ENCODE measurements around the gene TNIK. TPM values are rescaled to one million over a fixed set of nuclear protein-coding genes. Genes with fewer than 3 reads are reported as not detected.
"Not testable (repeated sequence)": the region's sequence is repeated elsewhere in the genome, so short reads cannot be mapped to it uniquely, and the experiment has no call there.

The TNIK gene
- total and polyA plus RNA-seq, 10 donors = 0.85 to 34.5 (median 14.1) TPM

DNA sequence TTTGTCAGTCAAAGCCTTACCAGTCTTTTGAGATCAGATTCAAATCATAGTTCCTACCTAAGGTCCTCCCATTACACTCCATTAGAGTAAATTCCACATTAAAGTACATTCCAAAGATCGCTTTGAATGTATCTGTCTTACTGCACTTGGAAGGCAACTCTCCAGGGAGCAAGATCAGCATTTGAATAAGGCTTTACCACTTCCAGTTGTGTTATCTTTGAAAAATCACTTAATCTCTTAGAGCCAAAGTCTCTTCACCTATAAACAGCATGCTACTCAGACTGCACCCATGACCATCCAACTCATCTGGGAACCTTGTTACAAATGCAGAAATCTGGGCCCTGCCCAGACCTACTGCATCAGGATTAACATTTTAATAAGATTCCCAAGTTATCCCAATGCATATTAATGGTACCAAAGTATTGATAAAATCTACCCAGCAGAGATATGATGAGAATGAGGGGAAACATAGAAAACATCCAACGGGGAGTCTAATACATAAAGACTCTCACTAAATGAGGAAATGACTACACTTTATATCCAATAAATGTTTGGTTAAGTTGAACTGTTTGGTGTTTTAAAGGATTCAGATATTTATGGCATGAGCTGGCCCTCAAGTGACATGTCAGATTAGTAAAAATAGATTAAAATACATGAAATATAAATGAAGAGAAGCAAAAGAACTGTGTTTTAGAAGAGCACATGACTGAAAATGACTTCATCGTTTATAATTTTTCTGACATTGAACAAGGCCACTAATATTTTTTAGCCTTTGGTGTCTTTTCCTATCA lies 75.9 kb downstream of the TNIK start:
- no peak overlapping the region for H3K27ac ChIP-seq
- intact Hi-C loops (cut with DNase I; ENCODE audit: low total_unique reads) = no loop called here

DNA sequence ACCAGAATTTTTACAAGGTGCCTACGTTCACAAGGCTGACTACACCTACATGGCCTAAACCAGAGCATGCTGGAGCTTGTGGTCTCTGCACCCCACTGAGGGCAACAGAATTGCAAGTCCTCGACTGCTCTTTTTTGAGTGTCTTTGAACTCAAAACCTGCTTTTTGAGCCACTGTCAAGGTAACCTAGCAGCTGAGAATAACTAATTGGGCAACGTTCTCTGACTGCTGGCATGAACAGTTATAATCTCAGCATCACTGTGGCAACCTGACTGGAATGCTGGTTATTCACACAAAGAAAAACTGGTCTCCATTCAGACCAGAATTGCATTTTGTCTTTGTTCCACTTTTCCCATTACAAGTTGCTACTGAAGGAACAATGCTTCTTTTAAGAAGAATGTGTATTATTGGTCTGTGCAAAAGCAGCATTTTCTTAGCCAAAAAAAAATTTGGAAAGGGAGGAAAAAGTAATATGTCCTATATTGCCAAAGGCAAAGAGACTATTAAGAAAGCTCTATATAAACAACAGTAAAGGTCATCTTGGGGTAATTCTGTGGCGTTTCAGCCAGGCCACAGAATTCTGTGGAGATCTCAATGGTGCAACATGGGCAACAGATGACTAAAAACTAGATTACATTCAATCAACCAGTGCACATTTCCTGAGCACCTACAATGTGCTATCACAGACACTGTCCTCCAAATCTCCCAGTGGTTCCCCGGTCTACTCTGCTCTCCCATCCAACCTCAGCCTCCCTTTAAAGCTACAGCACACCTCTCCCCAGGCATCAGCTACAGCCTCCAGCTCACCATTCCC lies 76.8 kb downstream of the TNIK start:
- WGBS, 5 donors = 65 to 80% (median 68%) methylated on average over 5 of the region's 5 CpGs
- H3K27me3 ChIP-seq (replicated peaks in 1 of 7) = no peaks in the 10 kb centered on the region
- H3K27ac ChIP-seq = no peak overlapping the region
- no peak overlapping the region for H3K4me3 ChIP-seq
- DNase-seq = no peak
- intact Hi-C loops (cut with DNase I; ENCODE audit: low total_unique reads) = no loop called here
- no peaks in the 10 kb centered on the region for H3K36me3 ChIP-seq
- no peak for TF ChIP-seq POLR2AphosphoS5 (IDR thresholded peaks at IDR 0.05)
- TF ChIP-seq, protein P1, sequence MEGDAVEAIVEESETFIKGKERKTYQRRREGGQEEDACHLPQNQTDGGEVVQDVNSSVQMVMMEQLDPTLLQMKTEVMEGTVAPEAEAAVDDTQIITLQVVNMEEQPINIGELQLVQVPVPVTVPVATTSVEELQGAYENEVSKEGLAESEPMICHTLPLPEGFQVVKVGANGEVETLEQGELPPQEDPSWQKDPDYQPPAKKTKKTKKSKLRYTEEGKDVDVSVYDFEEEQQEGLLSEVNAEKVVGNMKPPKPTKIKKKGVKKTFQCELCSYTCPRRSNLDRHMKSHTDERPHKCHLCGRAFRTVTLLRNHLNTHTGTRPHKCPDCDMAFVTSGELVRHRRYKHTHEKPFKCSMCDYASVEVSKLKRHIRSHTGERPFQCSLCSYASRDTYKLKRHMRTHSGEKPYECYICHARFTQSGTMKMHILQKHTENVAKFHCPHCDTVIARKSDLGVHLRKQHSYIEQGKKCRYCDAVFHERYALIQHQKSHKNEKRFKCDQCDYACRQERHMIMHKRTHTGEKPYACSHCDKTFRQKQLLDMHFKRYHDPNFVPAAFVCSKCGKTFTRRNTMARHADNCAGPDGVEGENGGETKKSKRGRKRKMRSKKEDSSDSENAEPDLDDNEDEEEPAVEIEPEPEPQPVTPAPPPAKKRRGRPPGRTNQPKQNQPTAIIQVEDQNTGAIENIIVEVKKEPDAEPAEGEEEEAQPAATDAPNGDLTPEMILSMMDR (IDR thresholded peaks at IDR 0.05 in 8 of 11, conservative IDR thresholded peaks at IDR 0.05 in 3 of 11) = no peak
- no peak for TF ChIP-seq POLR2A (IDR thresholded peaks at IDR 0.05)
- H3K9me3 ChIP-seq = no peaks in the 10 kb centered on the region
- no peaks in the 10 kb centered on the region for H3K4me1 ChIP-seq

More for the DNA sequence above, 75.9 kb downstream of the TNIK start:
- DNase-seq = no peak
- Histone ChIP-seq H3K9me3 (no peaks in the 10 kb centered on the region), H3K27me3 (replicated peaks in 1 of 7) (no peaks in the 10 kb centered on the region), H3K36me3 (no peaks in the 10 kb centered on the region), H3K4me3 (no peak overlapping the region), H3K4me1 (no peaks in the 10 kb centered on the region)
- no peak for TF ChIP-seq POLR2AphosphoS5 (IDR thresholded peaks at IDR 0.05)
- no peak for TF ChIP-seq POLR2A (IDR thresholded peaks at IDR 0.05)
- TF ChIP-seq, protein P1 (IDR thresholded peaks at IDR 0.05 in 8 of 11, conservative IDR thresholded peaks at IDR 0.05 in 3 of 11) = no peak
- 88 to 94% (median 90%) methylated on average over 3 of the region's 3 CpGs for WGBS, 5 donors

DNA sequence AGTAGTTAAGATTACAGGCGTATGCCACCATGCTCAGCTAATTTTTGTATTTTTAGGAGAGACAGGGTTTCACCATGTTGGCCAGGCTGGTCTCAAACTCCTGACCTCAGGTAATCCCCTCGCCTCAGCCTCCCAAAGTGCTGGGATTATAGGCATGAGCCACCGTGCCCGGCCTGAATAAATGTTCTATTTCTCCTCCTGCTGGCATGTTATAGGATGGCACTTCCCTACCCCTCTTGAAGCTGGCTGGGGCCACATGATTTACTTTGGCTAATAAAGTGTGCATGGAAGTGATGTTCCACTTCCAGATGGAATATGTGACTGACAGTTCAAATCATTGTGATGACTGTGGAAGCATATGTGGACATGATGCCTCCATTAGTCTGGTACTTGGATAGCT lies 77.9 kb downstream of the TNIK start:
- H3K4me3 ChIP-seq; H3K27me3 ChIP-seq (replicated peaks in 1 of 7); DNase-seq; H3K9me3 ChIP-seq; H3K36me3 ChIP-seq; H3K27ac ChIP-seq; intact Hi-C loops (cut with DNase I; ENCODE audit: low total_unique reads); H3K4me1 ChIP-seq: not testable (repeated sequence)
- WGBS, 5 donors = 88 to 94% (median 91%) methylated on average over 4 of the region's 4 CpGs

DNA sequence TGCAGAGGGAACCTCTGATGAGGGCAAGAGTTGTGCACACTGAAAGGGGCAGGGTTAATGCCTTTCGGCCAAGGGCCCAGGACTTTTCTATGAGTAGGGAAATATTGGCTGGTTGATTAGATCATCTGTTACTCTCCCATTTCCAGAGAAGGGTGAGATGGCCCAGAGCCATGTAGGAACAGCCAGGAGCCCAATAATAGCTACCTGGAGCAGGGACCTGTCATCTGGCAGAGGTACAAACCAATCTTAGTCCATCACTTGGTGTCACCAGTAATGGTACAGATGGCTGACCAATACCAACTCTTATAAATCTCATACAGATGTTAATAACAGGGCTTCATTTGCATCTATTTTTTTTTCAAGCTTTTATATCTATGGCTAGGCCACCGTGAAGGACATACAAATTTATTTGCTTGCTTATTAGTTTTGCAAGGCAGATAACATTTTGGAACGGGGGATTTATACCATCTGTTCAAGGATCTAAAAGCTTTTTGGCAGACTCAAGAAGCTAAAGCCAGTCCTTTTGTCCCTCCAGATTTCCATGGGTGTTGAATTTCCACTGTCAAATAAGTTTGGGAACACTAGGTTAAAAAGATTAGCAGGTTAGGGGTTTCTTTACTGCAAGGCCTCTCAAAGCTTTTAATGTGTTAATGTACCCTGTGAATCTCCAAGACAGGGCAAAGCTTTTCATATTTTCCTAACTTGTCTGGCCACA lies 79.3 kb downstream of the TNIK start:
- no peak overlapping the region for H3K27ac ChIP-seq
- WGBS, 5 donors = 51 to 85% (median 62%) methylated on average over 3 of the region's 3 CpGs
- no peaks in the 10 kb centered on the region for H3K27me3 ChIP-seq (replicated peaks in 1 of 7)
- TF ChIP-seq POLR2A (IDR thresholded peaks at IDR 0.05) (no peak), POLR2AphosphoS5 (IDR thresholded peaks at IDR 0.05) (no peak)
- TF ChIP-seq, protein P1 (IDR thresholded peaks at IDR 0.05 in 8 of 11, conservative IDR thresholded peaks at IDR 0.05 in 3 of 11) = no peak
- no peak for DNase-seq
- H3K9me3 ChIP-seq = no peaks in the 10 kb centered on the region
- no peaks in the 10 kb centered on the region for H3K36me3 ChIP-seq
- peaks cover 0 to 14% (median 5%) of the 10 kb centered on the region in 6 donors for H3K4me1 ChIP-seq
- no peak overlapping the region for H3K4me3 ChIP-seq
- intact Hi-C loops (cut with DNase I; ENCODE audit: low total_unique reads) = no loop called here
